DMS79 (cell line): ENCODE data around the gene EXOSC5.
"Not testable (repeated sequence)": the region's sequence is repeated elsewhere in the genome, so short reads cannot be mapped to it uniquely, and the experiment has no call there.

Experiments
- DNase-seq: peaks from one replicate; lab custom pipeline; 2025; lab: John Stamatoyannopoulos, UW

Gene EXOSC5

DNA sequence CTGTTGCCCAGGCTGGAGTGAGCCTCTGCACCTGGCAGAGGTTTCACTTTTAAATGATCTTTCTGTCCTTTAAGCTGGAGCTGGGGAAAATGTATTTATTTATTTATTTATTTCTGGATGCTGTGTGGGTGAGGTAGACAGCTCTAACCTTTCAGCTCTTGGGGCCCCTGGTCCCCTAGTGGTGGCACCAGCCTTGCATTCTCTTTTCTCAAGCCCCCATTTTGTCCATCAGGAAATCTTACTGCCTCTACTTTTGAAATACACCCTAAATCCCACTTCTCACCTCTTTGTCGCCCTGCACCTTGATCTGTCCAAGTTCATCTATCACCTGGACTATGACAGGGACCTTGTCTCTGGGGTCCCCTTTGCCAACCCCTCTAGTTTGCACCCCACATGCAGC is 31.1 kb downstream of the EXOSC5 start:
- no peak for DNase-seq

- DNase-seq, result no peak
Measured at GRCh38 chr19:41364524-41365391, 32.4 kb downstream of the EXOSC5 start.

DNA sequence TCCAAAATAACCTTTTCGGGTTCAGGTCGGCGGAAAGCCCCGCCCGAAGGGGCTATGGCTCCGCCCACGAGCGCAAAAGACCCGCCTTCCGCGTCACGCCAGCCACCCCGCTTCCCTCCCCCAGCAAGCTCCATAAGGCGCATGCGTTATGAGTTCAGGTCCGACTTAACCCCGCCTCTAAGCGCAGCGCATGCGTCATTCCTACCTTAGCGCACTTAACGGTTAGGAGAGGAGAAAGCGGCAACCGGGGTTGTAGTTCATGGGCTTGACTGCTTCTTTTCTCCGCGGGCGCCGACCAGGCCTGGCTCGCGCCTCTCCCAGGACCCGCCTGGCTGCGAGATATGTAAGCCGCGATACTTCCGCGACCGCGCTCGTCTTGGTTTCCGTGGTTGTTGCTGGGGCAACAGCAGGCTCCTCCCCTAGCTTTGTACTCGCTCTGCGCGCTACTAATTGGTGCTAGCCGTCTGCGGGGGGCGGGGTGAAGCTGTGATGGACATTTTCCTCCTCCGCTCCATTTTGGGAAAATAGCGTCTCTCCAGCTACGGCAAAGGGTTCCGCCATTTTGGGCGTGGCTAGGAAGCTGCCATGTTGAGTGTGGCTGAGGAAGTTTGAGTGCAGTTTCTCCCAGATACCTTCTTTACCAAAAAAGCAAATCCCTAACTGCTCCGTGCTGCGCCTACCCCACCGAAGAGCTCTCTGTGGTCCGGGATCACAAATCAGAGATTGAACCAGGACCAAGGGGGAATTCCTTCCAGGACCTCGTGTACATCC is 33.2 kb downstream of the EXOSC5 start, which contains the start of gene B9D2:
TSS of gene B9D2 (minus strand) at position 397 of the 771 bp plus-strand sequence. CDS start 630 bp downstream, outside the sequence.
- DNase-seq, result peak; percentile 96

DNA sequence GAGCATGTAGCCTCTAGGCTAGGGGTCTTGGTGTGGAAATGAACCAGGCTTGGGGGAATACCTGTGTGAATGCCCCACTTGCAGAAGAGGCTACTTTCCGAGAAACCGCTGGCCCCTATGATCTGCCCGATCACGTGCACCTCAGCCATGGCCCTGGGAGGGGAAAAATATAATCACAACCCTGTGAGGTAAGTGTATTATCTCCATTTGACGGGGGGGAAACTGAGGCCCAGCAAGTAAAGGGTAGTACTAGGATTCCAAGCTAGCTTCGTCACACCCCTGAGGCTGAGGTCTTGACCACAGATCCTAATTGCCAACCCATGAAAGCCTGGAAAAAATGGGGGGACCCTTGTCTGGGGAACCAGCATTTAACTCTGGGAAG is 33.8 kb downstream of the EXOSC5 start:
- DNase-seq, result no peak

DNA sequence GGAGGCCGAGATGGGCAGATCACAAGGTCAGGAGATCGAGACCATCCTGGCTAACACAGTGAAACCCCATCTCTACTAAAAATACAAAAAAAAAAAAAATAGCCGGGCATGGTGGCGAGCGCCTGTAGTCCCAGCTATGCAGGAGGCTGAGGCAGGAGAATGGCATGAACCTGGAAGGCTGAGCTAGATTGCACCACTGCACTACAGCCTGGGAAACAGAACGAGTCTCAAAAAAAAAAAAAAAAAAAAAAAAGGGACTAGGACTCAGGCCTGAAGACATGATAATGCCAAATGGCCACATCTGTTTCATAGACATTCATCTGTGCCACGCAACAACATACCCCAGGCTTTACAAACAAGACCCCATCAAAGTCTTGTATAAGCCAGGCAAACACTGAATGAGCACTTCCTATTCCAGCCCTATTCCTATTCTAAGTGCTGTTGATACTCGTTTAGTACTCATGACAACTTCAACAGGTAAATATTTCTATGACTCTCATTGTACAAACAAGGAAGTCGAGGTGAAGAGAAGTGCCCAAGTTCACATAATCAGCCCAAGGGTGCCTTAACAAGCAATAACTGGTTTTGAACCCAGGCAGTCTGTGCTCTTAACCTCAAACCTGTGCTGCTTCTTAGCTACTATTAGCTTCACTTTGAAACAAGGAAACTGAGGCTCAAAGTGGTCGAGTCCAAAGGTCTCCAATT is 34.9 kb downstream of the EXOSC5 start:
- DNase-seq, result no peak

- no peak for DNase-seq
Measured at GRCh38 chr19:41359741-41360140, 37.4 kb downstream of the EXOSC5 start.

- no peak for DNase-seq
Measured at GRCh38 chr19:41357746-41358145, 39.4 kb downstream of the EXOSC5 start.

GRCh38 chr19:41356984-41357739 is 40.0 kb downstream of the EXOSC5 start:
- DNase-seq, result no peak

DNA sequence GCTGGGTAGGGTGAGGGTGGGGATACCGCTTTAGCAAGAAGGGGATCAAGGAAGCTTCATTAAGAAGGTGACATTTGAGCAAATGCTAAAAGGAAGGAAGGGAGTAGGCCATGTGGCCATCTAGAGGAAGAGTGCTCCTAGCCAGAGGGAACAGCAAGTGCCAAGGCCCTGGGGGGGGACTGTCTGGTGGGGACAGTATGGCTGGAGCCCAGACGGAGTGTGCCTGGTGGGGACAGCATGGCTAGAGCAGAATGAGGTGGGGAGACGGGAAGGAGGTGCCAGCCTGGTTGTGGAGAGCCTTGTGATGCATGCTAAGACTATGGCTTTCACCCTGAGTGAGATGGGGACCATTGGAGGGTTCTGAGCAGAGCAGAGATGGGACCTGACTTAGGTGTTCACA is 41.4 kb downstream of the EXOSC5 start:
- DNase-seq, result no peak

- DNase-seq, result no peak
Measured at GRCh38 chr19:41355035-41355434, 42.1 kb downstream of the EXOSC5 start.

- DNase-seq, result no peak
Measured at GRCh38 chr19:41354343-41354953, 42.7 kb downstream of the EXOSC5 start.

- DNase-seq, result no peak
Measured at GRCh38 chr19:41353466-41354342, 43.5 kb downstream of the EXOSC5 start, which contains the start of gene TGFB1. Gene TGFB1 (minus strand): TSS chr19:41353922. CDS start chr19:41353044, 878 bp downstream.

DNA sequence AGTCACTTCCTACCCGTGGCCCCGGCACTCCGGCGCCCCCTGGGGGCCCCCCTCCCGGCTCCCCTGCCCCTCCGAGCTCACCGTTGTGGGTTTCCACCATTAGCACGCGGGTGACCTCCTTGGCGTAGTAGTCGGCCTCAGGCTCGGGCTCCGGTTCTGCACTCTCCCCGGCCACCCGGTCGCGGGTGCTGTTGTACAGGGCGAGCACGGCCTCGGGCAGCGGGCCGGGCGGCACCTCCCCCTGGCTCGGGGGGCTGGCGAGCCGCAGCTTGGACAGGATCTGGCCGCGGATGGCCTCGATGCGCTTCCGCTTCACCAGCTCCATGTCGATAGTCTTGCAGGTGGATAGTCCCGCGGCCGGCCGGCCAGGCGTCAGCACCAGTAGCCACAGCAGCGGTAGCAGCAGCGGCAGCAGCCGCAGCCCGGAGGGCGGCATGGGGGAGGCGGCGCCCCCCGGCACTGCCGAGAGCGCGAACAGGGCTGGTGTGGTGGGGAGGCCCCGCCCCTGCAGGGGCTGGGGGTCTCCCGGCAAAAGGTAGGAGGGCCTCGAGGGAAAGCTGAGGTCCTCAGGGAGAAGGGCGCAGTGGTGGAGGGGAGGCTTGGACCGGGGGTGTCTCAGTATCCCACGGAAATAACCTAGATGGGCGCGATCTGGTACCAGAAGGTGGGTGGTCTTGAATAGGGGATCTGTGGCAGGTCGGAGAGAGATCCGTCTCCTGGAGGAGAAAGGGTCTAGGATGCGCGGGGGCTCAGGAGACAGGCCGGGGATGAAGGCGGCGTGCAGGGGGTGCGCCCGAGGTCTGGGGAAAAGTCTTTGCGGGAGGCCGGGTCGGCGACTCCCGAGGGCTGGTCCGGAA is 44.3 kb downstream of the EXOSC5 start:
- DNase-seq, result no peak

- no peak for DNase-seq
Measured at GRCh38 chr19:41352279-41352608, 44.9 kb downstream of the EXOSC5 start.

- no peak for DNase-seq
Measured at GRCh38 chr19:41351339-41352245, 45.6 kb downstream of the EXOSC5 start.

DNA sequence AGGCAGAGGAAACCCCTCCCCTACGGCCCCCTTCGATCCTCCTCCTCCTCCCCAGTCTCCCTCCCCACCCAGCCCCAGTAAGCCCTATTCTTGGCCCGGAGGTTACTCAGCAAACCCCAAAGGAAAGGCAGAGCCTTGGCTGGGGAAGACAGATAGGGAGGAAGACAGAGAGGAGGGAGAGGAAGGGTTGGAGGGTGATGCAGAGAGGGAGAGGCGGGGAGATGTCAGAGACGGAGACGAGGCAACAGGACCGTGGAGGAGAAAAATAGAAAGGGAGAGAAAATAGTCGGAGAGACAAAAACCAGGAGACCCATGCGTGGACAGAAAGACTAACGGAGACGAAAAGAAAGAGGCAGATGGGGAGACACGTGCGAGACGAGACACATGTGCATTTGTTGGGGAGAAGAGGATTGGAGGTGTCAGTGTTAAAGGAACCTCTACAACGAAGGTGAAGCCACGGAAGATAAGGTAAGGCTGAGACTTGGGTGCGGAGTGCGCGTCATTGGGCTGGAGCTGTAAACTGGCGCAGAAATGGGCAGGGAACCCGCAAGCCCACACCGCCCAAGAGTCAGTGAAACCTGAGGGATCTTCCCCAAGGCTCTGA is 46.3 kb downstream of the EXOSC5 start:
- no peak for DNase-seq

- not testable (repeated sequence) for DNase-seq
Measured at GRCh38 chr19:41346916-41347315, 50.2 kb downstream of the EXOSC5 start.

- DNase-seq, result no peak
Measured at GRCh38 chr19:41344162-41344561, 53.0 kb downstream of the EXOSC5 start.
